HEK293 (cell line): ENCODE measurements around the gene PRSS50.

Experiments used
- CTCF ChIP-seq: fragments of 450-650 bp; formaldehyde crosslinking; IDR thresholded peaks from 2 replicates; pipeline ENCODE4 v1.5.1; 2016; ENCODE audit warnings: missing biosample characterization, missing genetic modification characterization
- SETDB1 ChIP-seq: IDR thresholded peaks from one replicate; pipeline ENCODE4 v1.6.1; 2017; ENCODE audit warnings: mild to moderate bottlenecking, low read length, moderate library complexity, mixed read lengths; ENCODE audit not compliant: insufficient read length
- ZBTB11 ChIP-seq: fragments of 450-650 bp; formaldehyde crosslinking; conservative IDR thresholded peaks from 2 replicates; pipeline ENCODE4 v1.5.1; 2016; ENCODE audit warnings: low read depth, missing biosample characterization, missing genetic modification characterization
- ZNF184 ChIP-seq: fragments of 450-650 bp; IDR thresholded peaks from 2 replicates; pipeline ENCODE4 v1.5.1; 2018; ENCODE audit warnings: missing biosample characterization, mild to moderate bottlenecking, missing genetic modification characterization
- ZNF239 ChIP-seq: fragments of 450-650 bp; formaldehyde crosslinking; IDR thresholded peaks from 2 replicates; pipeline ENCODE4 v1.5.1; 2016; ENCODE audit warnings: missing biosample characterization, missing genetic modification characterization
- ZNF302 ChIP-seq: fragments of 450-650 bp; formaldehyde crosslinking; IDR thresholded peaks from 2 replicates; pipeline ENCODE4 v1.5.1; 2016; ENCODE audit warnings: missing biosample characterization, missing genetic modification characterization, low read depth
- ZNF707 ChIP-seq: fragments of 450-650 bp; formaldehyde crosslinking; IDR thresholded peaks from 2 replicates; pipeline ENCODE4 v1.5.1; 2016; ENCODE audit warnings: missing biosample characterization, missing genetic modification characterization
- ZNF776 ChIP-seq: fragments of 450-650 bp; formaldehyde crosslinking; IDR thresholded peaks from 2 replicates; pipeline ENCODE4 v1.5.0; 2017; ENCODE audit warnings: missing biosample characterization, missing genetic modification characterization, borderline replicate concordance
- ZSCAN30 ChIP-seq: fragments of 450-650 bp; IDR thresholded peaks from 2 replicates; pipeline ENCODE4 v1.5.1; 2018; ENCODE audit warnings: missing biosample characterization, mild to moderate bottlenecking, missing genetic modification characterization, moderate library complexity
- TF ChIP-seq, protein P1 (sequence below): fragments of 450-650 bp; formaldehyde crosslinking; IDR thresholded peaks from 2 replicates; pipeline ENCODE4 v1.5.1; 2016; ENCODE audit warnings: missing biosample characterization, missing genetic modification characterization
- TF ChIP-seq, protein P2 (sequence below): fragments of 450-650 bp; formaldehyde crosslinking; optimal IDR thresholded peaks from 2 replicates; pipeline ENCODE3; 2016; ENCODE audit warnings: missing biosample characterization, mild to moderate bottlenecking, missing genetic modification characterization

DNA sequence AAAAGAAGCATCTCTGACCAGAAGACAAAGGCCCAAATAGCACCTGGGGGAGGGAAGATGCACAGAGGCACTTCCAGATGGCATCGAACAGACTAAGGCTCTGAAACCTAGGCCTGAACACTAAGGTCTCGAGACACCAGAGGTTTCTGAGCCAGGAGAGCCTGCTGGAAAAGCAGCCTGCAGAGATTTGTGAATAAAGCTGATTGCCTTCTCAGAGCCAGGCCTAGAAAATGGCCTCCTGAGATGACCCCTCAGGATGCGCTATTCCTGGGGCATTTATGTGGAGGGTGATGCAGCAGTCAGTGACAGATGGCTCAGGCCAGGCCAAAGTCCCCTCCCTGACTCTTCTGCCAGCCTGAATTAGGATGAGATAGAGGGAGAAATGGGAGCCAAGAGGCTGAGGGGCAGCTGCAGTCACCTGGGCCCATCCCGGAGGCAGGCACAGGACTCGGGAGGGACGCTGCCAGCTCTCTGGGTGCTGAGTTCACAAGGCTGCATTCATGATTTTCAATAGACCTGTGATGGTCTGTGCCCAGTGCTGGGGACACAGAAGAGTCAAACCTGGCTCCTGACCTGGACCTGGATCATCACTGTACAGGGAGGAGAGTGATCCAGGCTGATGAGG, 6.9 kb downstream of the PRSS50 start:
- TF ChIP-seq ZNF776: no peak
- TF ChIP-seq CTCF: no peak
- no peak for TF ChIP-seq ZNF239 (tag by site-specific recombination)
- no peak for TF ChIP-seq ZNF302 (tag by site-specific recombination)
- TF ChIP-seq ZSCAN30 (tag by site-specific recombination): no peak
- no peak for TF ChIP-seq ZBTB11
- TF ChIP-seq, protein P1, sequence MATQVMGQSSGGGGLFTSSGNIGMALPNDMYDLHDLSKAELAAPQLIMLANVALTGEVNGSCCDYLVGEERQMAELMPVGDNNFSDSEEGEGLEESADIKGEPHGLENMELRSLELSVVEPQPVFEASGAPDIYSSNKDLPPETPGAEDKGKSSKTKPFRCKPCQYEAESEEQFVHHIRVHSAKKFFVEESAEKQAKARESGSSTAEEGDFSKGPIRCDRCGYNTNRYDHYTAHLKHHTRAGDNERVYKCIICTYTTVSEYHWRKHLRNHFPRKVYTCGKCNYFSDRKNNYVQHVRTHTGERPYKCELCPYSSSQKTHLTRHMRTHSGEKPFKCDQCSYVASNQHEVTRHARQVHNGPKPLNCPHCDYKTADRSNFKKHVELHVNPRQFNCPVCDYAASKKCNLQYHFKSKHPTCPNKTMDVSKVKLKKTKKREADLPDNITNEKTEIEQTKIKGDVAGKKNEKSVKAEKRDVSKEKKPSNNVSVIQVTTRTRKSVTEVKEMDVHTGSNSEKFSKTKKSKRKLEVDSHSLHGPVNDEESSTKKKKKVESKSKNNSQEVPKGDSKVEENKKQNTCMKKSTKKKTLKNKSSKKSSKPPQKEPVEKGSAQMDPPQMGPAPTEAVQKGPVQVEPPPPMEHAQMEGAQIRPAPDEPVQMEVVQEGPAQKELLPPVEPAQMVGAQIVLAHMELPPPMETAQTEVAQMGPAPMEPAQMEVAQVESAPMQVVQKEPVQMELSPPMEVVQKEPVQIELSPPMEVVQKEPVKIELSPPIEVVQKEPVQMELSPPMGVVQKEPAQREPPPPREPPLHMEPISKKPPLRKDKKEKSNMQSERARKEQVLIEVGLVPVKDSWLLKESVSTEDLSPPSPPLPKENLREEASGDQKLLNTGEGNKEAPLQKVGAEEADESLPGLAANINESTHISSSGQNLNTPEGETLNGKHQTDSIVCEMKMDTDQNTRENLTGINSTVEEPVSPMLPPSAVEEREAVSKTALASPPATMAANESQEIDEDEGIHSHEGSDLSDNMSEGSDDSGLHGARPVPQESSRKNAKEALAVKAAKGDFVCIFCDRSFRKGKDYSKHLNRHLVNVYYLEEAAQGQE (tag by site-specific recombination): no peak
- TF ChIP-seq ZNF184: no peak
- TF ChIP-seq, protein P2, sequence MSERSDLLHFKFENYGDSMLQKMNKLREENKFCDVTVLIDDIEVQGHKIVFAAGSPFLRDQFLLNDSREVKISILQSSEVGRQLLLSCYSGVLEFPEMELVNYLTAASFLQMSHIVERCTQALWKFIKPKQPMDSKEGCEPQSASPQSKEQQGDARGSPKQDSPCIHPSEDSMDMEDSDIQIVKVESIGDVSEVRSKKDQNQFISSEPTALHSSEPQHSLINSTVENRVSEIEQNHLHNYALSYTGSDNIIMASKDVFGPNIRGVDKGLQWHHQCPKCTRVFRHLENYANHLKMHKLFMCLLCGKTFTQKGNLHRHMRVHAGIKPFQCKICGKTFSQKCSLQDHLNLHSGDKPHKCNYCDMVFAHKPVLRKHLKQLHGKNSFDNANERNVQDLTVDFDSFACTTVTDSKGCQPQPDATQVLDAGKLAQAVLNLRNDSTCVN (tag by site-specific recombination): no peak
- no peak for TF ChIP-seq ZNF707 (tag by site-specific recombination)
- no peak for TF ChIP-seq SETDB1
